Activated T-cell treated with anti-CD3 and anti-CD28 coated beads for 1 hour (primary cell): Measurements from ENCODE around the gene UBQLN3.

Experiments used
- DNase-seq: peaks from one replicate; pipeline ENCODE4 v3.0.0-alpha.2; 2020; ENCODE audit warnings: low read depth

UBQLN3 gene

GRCh38 chr11:5505363-5506048, 4.3 kb downstream of the UBQLN3 start:
- DNase-seq, result no peak

GRCh38 chr11:5504403-5504921, 5.3 kb downstream of the UBQLN3 start:
- no peak for DNase-seq

- no peak for DNase-seq
Measured at GRCh38 chr11:5500393-5500801, 9.4 kb downstream of the UBQLN3 start.

- DNase-seq, result no peak
Measured at GRCh38 chr11:5499671-5500070, 10.1 kb downstream of the UBQLN3 start.

GRCh38 chr11:5489576-5490357, 20.0 kb downstream of the UBQLN3 start:
- DNase-seq, result no peak

- DNase-seq, result no peak
Measured at GRCh38 chr11:5488798-5489399, 20.9 kb downstream of the UBQLN3 start.

- no peak for DNase-seq
Measured at GRCh38 chr11:5488385-5488784, 21.4 kb downstream of the UBQLN3 start, which contains the start of gene OR52D1. Gene OR52D1 (plus strand): TSS chr11:5488685. CDS start chr11:5488707, 22 bp downstream.

GRCh38 chr11:5486421-5486820, 23.3 kb downstream of the UBQLN3 start:
- DNase-seq, result no peak

GRCh38 chr11:5486003-5486402, 23.8 kb downstream of the UBQLN3 start:
- no peak for DNase-seq

GRCh38 chr11:5476186-5476819, 33.5 kb downstream of the UBQLN3 start:
- DNase-seq, result peak; percentile 20

GRCh38 chr11:5473921-5474320, 35.8 kb downstream of the UBQLN3 start:
- DNase-seq, result no peak

- DNase-seq, result no peak
Measured at GRCh38 chr11:5467527-5467926, 42.2 kb downstream of the UBQLN3 start.

GRCh38 chr11:5460983-5461621, 48.7 kb downstream of the UBQLN3 start:
- no peak for DNase-seq
